NCI-H2171 treated with DMSO at 0.1 percent for 48 hours (cell line): ENCODE data around the gene MYRIP.
A peak's percentile ranks its signal among the peaks of the same experiment; 100 is the strongest.
"Not testable (repeated sequence)": the region's sequence is repeated elsewhere in the genome, so short reads cannot be mapped to it uniquely, and the experiment has no call there.

Experiments used
- DNase-seq: peaks from one replicate; lab custom pipeline; 2025; lab: John Stamatoyannopoulos, UW

Gene MYRIP

DNA sequence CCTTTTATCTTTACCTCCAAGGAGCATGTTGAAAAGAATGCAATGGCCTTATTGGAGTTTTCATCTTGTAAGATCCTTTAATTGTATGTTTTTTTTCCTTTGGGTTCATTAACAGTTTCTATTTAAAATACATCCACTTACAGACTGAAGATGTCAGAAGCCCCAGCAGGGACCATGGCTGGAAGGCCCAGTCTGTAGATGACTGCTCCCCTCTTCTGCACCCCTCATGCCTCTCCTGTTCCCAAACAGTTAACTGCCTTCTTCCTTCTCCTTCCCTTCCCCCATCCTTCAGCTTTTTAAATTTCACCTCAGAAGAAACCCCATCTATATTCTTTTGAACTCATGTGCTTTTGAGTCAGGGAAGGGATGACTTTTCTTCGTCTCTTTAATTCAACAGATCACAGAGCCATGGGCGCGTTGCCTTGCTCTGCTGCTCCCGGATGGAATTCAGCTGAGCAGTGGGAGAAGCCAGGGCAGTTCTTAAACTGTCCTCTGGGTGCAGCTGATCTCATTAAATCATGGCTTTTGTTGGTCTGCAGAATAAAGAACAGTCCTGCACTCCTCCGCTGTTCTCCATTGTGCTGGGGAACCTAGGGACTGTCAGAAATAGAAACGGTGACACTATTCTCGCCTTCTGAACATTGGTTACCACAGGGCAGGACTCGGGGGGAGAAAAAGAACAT lies 428.6 kb downstream of the MYRIP start:
- no peak for DNase-seq

DNA sequence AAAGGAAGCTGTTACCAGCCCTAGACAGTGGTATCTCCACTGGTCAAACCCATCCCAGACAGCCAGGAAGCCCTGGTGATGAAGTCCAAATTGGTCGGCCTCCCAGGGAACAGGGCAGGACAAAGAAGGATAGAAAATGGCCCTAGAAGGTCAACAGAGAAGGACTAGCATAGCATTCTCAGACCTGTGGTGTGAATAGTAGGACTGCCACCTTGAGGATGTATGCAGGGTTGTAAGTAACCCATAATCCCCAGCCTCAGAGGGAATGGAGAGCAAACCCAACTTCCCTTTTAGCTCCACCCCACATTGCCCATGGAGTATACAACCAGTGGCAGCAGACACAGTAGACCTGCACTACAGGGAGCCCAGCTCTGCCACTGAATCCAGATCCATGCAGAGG lies 431.5 kb downstream of the MYRIP start:
- no peak for DNase-seq

DNA sequence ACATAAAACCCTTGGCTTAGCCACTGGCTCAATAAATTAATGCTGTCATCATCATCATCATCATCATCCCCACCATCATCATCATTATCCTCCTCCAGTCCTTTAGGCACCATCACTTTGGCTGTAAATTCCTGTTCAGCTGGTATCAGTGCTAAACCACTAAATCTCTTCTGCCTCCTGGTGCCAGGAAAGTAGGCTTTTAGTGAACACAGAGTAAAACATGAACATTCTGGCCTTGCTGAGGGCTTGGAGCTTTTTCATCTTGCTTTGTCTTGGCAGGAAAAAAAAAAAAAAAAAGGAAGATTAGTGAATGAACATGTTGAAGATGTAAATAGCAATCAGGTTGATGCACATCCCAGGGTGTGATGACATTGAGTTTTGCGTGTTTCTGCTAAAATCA lies 432.8 kb downstream of the MYRIP start:
- no peak for DNase-seq

DNA sequence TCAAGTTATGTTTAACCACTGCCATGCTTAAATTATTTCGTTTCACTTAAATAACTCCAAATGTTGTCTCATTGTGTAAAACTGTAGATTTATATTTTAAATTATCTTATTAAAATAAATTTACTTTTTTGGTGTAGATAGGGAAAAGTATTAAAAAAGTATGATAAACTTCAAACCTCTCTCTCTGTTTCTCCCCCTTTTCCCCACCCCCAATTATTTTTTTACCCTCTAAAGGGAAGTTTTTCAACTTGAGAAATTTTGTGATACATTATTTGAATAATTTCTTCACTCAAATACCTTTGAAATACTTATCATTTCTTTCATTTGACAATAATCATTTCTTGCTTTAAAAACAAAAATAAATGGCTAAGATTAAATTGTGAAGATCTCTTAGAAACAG lies 433.2 kb downstream of the MYRIP start:
- DNase-seq: no peak

DNA sequence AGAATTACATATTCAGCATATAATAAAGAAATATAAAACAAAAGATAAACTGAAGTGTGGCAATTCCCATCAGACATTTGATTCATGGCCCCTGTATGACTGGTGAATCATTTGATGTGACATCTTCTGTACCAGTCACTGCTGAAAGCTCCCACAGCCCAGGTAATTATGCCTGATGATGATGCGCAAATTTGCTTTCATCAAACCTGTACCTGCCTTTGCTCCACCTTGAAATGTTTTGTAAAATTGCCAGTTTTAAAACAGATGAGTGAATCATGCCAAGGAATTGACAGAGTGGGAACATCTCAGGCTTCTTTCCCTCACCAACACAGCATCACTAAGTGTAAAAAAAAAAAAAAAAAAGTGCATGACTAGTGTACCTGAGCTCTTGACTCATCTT lies 433.6 kb downstream of the MYRIP start:
- no peak for DNase-seq

DNA sequence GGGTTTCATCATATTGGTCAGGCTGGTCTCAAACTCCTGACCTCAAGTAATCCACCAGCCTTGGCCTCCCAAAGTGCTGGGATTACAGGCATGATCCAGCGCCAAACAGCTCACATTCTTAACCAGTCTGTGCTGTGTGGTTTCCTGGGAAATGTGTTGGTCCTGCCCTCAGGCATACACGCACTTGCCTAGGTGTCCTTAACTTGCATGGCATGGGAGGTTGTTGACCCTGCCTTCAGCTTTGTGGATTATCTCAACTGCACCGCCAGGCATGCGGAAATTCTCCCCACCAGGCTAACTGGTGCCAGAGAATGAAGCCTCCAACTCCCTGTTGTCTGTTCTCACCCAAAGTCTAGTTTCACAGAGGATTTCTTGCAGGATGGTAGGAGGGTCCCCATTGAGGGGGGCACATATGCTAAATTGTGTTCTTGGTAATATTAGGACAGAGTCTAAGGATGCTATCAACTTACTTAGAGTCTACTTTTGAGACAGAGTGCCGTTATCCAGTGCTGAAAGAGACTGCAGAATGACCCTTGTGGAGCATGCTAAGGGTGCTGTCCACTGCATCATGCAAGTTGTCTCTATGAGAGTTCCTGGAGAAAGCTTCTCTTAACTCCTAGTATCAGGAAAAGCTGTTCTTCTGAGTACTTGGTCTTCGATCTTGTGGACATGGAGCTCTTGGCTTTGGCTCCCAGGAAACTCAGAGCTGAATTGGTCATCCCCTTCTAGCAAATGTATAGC lies 438.5 kb downstream of the MYRIP start:
- DNase-seq: no peak

DNA sequence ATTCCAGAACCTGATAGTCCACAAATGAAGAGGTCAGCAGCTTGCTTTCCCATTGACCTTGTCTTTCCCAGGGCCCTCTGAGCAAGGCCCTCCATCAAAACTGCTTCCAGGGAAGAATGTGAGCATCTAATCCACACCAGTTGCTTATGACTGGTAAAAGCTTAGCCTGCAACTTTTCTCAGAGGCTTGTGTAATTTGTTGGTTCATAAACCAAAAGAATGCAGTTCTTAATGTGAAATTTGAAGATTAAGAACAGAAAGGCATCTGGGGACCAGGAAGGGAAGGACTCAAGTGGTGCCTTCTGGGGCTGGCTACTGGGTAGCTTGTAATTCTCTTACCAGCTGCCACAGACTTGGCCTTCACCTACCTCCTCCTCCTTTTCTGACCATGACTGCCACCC lies 439.2 kb downstream of the MYRIP start:
- no peak for DNase-seq

DNA sequence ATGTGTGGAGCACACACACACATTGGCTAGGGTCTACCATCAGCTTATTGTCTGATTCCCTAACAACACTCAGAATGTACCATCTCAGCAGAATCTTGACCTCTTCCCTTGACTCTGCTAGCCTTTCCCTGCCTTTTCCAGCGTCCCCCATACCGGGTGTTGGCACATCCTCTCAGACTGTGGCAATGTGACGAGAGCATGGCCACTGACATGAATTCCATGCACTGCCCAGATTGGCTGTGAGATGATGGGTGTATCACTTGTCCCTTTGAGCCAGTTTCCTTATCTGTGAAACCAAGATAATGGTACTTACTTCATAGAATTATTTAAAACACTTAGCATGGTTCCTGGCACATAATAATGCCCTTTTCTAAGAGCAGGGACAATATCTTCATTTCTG lies 439.8 kb downstream of the MYRIP start:
- no peak for DNase-seq

DNA sequence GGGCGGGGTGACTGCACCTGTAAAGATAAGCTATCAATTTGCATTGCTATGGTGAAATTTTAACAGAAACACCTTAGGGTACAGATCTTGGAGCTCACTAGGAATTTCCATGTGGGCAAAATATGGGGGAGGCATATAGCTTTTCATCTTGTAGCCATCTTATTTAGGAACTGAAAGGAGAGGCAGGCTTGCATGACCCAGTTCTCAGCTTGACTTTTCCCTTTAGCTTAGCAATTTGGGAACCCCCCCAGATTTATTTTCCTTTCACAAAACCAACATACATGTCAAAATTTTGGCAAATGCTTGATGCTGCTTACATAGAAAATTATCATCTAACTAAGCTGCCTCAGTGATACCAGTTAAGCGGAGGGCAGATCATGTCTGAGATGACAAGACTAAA lies 445.1 kb downstream of the MYRIP start:
- DNase-seq: no peak

DNA sequence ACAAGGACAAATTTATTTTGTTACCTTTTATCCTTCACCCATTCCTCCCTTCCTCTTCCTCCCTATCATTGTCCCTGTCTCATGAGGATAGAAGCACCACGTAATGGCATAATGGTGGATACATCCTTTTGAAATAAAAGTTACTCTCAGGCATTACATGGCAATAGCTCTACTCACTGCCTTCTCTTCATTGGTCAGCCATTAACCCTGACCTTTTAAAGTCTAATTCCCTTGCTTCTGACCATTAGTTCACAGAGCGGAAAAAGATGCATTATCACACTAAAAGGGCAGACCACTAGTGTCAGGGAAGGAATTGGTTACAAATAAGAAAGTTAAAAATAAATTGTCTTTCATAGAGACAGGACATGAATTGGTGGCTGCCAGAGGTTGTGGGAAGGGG lies 445.5 kb downstream of the MYRIP start:
- no peak for DNase-seq

DNA sequence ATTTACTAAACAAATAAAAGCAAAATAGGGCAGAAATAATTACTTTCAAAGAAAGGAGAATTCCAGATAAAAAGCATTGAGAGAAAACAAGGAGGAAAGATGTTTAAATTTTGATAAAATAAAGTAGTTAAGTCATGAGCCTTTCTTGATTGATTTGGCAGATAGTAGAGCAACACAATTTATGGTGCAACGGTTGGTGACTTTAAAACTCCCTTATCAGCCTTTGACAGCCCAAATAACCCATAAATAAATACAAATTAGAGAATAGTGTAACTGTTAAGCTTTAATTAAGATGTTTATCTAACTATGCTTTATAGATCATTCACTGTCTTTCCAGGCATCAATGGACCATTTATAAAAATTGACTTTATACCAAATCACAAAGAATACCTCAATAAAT lies 446.1 kb downstream of the MYRIP start:
- no peak for DNase-seq

DNA sequence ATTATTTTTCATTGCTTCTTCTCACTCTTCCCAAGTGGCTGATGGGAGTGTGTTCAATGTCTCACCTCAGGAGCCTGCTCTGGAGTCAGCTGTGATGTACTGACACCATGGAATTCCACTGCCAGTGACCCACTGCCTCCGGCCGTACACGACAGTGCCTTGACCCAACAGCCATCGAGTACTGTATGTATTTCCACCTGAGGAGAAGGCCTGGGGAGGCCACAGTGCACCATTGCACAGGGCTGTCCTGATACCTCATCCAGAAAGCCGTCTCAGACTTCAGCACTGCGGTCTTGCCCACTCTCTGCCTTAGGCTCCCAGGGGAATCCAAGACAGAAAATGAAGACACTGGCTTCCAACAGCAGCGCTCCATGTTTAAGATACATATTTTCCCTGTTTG lies 448.7 kb downstream of the MYRIP start:
- no peak for DNase-seq

DNA sequence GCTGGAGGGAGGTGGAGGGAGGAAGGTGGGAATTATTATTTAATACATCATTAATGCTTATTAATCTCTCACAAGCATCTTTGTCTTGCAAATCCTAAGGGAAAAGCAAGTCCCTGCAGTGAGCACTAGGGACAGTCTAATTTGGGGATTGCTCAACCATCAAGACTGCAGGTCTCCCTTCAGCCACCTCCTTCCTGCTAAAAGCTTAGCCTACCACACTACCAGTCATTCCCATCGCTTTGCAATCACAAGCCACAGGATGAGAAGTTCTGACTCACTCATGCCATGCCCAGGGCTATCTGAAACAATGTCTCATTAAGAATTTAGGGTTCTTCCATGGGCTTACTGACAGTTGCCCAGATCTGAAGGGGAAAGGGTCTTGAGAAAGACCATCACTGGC lies 449.1 kb downstream of the MYRIP start:
- DNase-seq: no peak

DNA sequence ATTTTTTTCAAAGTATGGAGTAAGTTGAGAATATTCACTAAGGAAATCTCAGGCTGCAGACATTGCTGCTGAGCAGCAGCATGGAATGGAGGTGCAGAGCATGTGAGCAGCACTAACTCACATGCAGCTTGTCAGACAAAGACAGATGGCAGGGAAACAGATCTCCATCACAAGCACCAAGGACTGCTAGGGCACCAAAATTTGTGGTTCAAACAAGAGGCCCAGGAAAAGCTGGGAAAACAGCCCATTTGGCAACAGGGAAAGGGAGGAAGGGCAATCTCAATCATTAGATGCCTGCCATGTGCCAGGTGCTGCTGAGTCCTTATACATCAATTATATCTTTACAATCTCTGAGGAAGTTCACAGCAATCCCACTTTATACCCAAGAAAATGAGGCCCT lies 452.9 kb downstream of the MYRIP start:
- DNase-seq: peak; percentile 78

DNA sequence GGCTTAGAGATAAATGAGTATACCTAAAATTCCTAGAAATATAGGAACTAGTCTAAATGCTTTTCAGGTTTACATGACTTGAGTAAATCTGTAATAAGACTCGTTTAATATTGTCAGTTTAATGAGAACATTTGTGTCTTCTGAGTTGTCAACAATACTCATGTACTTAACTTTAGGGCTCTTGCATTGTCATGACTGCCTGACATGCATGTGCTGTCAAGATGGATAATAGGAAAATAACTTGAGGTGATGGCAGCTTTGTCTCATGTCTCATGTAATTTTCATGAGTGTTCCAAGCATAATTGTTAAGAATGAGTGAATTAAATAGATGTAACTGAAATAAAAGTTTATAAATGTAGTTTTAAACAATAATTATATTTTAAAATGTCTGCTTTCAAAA lies 455.0 kb downstream of the MYRIP start:
- no peak for DNase-seq

DNA sequence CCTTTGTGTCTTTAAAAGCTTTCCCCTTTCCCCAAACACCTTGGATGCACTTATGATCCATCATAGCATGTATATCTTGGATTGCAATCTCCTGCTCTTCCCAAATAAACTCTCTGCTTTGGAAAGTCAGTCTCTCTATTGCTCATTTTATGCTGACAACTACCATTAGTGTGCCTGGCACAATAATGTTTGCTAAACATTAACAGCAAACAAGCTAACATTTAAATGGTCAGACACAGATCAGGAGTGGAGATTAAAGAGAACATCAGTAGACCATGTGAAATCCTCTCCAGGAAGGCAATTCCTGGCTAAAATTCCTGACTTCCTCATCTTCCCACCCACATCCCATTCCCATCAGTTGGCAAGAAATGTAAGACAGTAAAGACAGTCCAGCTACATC lies 455.8 kb downstream of the MYRIP start:
- no peak for DNase-seq

DNA sequence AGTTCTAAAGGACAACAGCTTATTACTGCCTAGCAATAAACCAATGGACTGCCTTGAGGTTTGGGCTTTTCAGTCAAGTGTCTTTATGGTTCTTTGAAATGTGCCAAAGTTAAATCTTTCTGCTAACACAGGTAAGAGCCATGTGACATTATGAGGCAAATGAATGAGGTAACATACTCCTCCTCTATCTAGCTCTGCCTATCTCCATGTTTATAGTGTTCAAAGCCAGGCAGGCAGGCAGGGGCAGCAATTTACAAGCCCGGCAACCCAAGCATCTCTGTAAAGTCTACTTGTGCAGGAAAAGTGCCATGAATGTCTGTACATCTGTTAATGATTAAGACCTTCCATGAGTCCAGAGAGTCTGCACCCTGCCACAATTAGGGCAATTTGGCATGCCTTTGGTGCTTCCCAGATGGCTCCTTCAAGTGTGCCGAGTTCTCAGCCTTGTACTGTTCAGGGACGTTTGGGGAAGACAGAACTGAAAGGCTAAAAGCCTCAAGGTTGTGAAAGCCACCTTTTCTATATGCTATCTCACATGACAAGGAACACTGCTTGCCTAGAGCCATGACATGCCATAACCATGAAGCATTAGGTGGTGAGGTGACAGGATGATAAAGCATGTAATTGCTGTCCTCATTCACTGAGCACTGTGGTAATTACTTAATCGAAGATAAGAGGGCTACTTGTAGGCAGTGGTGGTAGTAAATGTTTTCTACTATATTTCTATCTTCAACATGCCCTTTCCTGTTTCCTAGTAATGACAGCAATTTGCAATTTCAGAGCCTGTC lies 458.7 kb downstream of the MYRIP start:
- DNase-seq: no peak

DNA sequence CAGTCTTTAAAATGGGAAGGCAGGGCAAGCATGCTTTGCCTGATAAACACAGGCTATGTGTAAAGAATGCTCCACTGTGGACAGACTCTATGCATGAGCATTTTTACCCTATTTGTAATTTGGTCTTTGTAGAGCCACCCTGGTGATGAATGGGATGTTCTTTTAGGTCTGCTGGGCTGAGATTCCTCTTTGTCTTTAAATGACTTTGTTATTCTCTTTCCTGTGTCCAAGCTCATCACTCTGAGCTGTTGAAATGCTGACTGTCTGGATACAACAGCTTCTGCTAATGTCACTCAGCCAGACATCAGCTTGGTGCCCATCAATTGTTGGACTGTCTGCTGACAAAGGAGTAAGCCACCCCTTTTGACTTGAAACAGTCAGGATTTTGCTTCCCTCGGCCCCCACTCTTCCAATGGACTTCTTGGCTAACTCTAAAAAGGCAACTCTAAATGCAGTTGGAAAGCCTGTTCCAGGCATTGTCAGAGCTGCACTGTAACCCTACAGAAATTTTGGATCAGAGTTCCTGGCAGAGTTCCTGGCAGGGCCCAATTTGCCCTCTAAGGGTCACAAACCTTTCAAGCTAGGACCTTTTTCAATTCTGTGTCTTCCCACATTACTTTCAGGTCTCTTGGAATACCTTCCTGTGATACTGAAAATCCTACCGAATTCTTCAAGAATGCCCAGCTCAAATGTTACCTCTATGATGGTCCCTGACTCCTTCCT lies 459.6 kb downstream of the MYRIP start:
- no peak for DNase-seq

DNA sequence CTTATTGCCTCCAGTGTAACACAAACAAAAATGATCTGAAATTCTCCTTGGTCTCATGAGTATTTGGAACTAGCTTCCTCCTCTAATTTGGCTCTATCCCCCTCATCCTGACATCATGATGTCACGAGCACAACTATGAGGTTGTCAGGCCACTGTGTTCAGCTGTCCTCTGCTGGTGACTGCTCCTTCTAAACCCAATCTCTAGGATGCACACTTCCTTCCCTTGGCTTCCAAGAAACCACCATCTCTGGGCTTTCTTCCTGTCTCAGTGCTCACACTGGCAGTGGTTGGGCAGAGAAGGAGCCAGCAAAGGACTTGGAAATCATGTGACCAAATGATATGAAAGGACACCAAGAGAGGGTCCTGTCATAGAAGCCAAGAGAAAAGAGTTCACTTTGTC lies 469.4 kb downstream of the MYRIP start:
- DNase-seq: no peak

DNA sequence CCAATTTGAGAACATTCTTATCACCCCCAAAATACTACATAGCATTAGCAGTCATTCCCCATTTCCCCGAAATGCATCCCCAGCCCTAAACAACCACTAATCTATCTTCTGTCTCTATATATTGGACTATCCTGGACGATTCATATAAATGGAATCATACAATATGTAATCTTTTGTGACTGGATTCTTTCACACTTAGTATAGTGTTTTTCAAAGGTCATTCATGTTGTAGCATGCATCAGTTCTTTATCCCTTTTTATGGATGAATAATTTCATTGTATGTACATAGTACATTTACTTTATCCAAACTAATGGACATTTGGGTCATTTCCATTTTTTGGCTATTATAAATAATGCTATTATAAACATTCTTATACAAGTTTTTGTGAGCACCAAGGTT lies 472.6 kb downstream of the MYRIP start:
- no peak for DNase-seq

DNA sequence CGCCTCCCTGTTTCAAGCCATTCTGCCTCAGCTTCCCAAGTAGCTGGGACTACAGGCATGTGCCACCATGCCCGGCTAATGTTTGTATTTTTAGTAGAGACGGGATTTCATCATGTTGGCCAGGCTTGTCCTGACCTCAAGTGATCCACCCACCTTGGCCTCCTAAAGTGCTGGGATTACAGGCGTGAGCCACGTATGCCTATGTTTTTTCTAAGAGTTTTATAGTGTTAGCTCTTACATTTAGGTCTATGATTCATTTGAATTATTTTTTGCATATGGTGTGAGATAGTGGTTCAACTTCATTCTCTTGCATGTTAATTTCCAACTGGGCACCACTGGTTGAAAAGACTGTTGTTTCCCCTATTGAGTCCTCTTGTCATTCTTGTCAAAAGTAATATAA lies 473.6 kb downstream of the MYRIP start:
- DNase-seq: not testable (repeated sequence)

DNA sequence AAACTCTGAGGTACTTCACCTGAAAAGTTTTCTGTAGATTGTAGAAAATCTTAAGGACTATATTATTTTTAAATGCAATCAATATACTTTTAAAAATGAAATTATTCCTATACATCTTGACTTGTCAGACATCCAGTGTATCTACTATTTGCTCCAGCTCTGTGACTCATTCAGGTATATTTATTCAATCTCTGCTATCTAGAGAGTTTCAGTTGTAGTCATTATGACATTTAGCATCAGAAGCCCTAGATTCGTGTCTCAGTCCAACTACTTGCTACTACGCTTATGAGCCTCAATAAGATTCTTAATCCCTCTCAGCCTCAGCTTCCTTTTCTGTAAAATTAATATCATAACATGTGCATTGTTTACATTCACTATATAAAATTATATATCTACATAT lies 477.8 kb downstream of the MYRIP start:
- DNase-seq: no peak

DNA sequence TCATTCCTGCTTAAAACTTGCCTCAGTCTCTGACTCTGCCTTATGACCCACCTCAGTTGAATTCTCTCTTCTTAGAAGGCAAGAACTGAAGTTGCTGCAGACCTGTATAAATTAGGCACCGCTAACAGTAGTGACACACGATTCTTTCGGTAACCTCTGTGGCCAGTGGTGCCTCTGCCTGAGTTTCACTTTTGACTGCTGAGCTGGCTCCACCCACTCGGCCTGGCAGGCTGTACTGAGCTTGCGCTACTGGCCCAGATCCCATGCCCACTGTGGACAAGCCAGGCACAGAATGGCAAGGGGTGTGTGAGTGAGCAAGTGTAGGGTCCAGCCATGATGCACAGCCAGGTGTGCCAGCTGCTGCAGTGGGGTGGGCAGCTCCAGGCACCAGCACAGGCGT lies 481.0 kb downstream of the MYRIP start:
- no peak for DNase-seq
